GM18508 (cell line): ENCODE results near the gene CPTP.

Experiments used
- ATAC-seq: cut with Tn5 transposase; IDR thresholded peaks from one replicate; pipeline ENCODE4 v1.9.1; 2021; ENCODE audit warnings: moderate number of reproducible peaks; ENCODE audit not compliant: insufficient read depth, unreplicated experiment

The CPTP gene

DNA sequence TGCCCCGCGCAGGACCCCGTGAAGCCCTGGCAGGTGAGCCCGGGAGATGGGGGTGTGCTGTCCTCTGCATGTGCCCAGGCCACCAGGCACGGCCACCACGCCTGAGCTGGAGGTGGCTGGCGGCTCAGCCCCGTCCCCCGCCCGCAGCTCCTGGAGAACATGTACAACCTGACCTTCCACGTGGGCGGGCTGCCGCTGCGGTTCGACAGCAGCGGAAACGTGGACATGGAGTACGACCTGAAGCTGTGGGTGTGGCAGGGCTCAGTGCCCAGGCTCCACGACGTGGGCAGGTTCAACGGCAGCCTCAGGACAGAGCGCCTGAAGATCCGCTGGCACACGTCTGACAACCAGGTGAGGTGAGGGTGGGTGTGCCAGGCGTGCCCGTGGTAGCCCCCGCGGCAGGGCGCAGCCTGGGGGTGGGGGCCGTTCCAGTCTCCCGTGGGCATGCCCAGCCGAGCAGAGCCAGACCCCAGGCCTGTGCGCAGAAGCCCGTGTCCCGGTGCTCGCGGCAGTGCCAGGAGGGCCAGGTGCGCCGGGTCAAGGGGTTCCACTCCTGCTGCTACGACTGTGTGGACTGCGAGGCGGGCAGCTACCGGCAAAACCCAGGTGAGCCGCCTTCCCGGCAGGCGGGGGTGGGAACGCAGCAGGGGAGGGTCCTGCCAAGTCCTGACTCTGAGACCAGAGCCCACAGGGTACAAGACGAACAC lies 8.3 kb downstream of the CPTP start:
- no peak for ATAC-seq

GRCh38 chr1:1333551-1334241 lies 9.1 kb downstream of the CPTP start:
- ATAC-seq: no peak

GRCh38 chr1:1334835-1335234 lies 10.2 kb downstream of the CPTP start:
- no peak for ATAC-seq

GRCh38 chr1:1335283-1335682 lies 10.7 kb downstream of the CPTP start:
- no peak for ATAC-seq

DNA sequence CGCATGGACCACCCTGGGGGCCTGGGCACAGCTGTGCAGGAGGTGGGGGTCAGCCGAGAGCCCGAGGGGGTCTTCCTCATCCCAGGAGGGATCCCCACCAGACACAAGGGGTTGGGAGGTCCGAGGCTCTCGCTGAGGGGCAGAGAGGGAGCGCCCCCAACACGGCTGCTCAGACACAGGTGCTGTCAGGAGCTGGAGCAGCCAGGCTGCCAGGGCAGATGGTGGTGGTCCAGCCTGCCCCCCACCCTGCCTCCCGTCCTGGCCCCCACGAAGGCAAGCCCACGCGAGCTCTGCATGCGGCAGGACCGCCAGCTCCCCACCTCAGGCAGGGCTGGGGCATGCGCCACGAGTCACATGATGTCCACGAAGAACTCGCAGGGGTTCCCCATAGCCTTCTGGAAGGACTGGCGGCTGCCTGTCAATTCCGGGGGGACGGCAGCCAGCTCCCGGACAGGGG lies 11.2 kb downstream of the CPTP start:
- ATAC-seq: no peak

- no peak for ATAC-seq
These were observed 11.8 kb downstream of the CPTP start for GRCh38 chr1:1336446-1336845.

- no peak for ATAC-seq
These were observed 12.6 kb downstream of the CPTP start for GRCh38 chr1:1336931-1337792.

- ATAC-seq: no peak
These were observed 13.2 kb downstream of the CPTP start for GRCh38 chr1:1337793-1338147.

DNA sequence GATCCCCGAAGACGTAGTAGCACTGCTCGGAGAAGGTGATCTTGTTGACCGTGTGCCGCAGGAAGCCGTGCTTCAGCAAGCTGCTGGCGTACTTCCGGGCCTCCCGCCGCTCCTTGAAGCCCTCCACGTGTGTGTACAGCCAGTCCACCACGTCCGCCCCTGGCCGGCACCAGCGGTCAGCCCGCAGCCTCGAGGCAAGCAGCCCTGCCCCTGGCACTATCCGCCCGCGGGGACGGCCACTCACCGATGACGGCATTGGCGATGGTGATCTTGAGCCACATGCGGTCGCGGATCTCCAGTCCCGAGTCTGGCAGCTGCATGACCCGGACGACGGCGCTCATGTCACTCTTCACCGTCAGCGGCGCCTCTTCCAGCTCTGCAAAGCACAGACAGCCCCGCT lies 13.7 kb downstream of the CPTP start:
- no peak for ATAC-seq

DNA sequence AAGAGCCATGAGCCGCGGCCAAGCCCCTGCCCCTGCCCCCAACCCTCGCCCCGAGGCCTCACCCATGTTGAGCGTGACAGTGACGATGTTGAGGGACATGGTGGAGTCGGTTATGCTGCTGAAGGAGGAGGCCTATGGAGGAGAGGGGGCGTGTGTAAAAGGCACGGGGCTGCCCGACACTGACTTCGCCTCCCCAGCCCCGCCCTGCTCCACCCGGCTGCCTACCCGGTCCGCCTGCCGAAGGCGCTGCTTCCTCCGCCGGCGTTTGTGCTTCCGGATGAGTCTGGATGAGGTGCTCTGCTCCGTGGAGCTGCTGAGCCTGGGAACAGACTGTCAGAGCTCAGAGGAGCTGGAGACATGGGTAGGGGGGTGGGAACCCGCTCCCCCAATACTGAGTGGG lies 15.6 kb downstream of the CPTP start:
- ATAC-seq: no peak

GRCh38 chr1:1340791-1341548 lies 16.4 kb downstream of the CPTP start:
- ATAC-seq: no peak

- no peak for ATAC-seq
These were observed 17.0 kb downstream of the CPTP start for GRCh38 chr1:1341549-1342021.

GRCh38 chr1:1342061-1342562 lies 17.5 kb downstream of the CPTP start:
- ATAC-seq: no peak

DNA sequence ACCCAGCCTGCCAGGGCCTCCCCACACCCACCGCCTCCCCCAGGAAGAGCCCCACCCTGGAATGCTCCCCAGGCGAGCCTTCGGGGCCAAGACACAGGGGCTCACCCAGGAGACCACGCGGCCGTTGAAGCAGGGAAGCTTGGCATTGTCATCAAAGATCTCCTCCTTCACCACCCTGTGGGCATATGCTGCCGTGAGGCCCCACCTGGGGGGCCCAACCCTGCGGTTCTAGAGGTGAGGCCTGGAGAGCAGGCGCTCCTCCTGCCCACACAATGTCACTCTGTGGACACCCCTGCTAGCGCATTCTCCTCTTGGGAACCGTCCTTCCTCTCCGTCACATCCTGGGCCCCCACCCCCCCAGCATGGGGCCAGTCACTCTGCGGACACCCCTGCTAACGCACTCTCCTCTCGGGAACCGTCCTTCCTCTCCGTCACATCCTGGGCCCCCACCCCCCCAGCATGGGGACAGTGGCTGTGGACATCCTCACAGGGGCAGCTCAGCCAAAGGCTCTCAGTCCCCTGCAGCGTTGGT lies 18.0 kb downstream of the CPTP start:
- no peak for ATAC-seq

DNA sequence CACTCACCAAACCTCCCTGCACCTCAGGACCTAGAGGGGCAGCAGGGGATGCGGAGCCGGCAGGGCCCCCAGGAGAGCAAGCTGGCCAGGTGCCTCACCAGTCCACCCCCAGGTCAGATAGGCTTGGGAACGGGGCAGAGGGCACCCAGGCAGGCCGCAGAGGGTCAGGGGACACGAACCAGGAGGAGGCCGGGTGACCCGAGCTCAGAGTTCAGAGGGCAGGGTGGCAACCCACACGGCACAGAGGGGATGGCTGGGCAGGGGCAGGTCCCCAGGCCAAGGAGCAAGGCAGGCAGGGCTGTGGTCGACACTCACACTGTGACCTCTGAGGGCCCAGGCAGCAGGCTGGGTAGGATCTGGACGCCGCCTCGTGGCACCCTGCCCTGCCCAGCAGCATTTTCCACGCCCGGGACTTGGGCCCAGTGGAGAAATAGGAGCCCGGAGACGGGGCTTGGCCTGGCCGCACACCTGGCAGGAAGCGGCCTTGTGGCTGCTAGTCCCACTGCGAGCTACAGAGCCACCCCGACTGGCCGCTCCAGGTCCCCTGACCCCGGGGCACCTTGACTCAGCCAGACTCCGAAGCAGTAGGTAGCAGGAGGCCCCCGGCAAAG lies 19.3 kb downstream of the CPTP start:
- no peak for ATAC-seq

GRCh38 chr1:1344655-1345361 lies 20.2 kb downstream of the CPTP start:
- no peak for ATAC-seq

DNA sequence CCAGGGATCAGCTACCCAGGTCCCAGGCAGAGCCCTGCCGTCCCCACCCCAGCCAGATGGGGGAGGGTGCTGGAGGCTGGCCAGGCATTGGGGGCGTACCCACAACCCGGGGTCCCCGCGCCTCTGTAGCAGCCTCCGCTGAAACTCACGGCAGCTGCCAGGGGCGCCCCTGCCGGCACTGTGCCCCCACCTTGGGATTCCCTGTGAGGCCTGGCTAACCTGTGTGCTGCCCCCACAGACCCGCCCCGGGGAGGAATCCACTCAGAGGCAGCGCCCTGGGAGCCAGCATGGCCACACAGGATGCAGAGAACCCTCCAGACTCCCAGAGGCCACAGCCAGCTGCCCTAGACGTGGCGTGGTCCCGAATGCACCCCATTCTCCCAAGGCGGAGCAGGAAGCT lies 20.8 kb downstream of the CPTP start:
- ATAC-seq: no peak

- no peak for ATAC-seq
These were observed 21.4 kb downstream of the CPTP start for GRCh38 chr1:1345860-1346500.
